Loucy (cell line): Measurements from ENCODE around the gene SHISAL1.

Experiments
- H2AFZ ChIP-seq: fragments of 200-600 bp; sonication (generic); 2 replicates; pipeline ENCODE4 v1.6.0; 2016; ENCODE audit warnings: antibody characterized with exemption, mild to moderate bottlenecking, low read length, moderate library complexity
- H3F3A ChIP-seq: fragments of 200-600 bp; 2 replicates; pipeline ENCODE4 v1.6.0; 2016; ENCODE audit warnings: antibody characterized with exemption, low read depth, mild to moderate bottlenecking
- H3K27me3 ChIP-seq: fragments of 200-600 bp; sonication (generic); 2 replicates; pipeline ENCODE4 v1.6.1; 2014; ENCODE audit warnings: low read length, mild to moderate bottlenecking; ENCODE audit not compliant: insufficient read depth, poor library complexity, severe bottlenecking
- H3K36me3 ChIP-seq: fragments of 200-600 bp; sonication (generic); 2 replicates; pipeline ENCODE4 v1.6.1; 2016; ENCODE audit warnings: low read length; ENCODE audit not compliant: insufficient read depth
- H3K4me1 ChIP-seq: fragments of 200-600 bp; sonication (generic); 2 replicates; pipeline ENCODE4 v1.5.1; 2014; ENCODE audit warnings: low read length, mild to moderate bottlenecking; ENCODE audit not compliant: insufficient read depth, poor library complexity, severe bottlenecking
- H3K4me2 ChIP-seq: fragments of 200-600 bp; sonication (generic); 2 replicates; pipeline ENCODE4 v1.6.0; 2014; ENCODE audit warnings: antibody characterized with exemption, low read length, low read depth, mild to moderate bottlenecking; ENCODE audit not compliant: poor library complexity, severe bottlenecking
- H3K4me3 ChIP-seq: fragments of 200-600 bp; sonication (generic); 2 replicates; pipeline ENCODE4 v1.5.1; 2014; ENCODE audit warnings: low read length, mild to moderate bottlenecking, mixed read lengths; ENCODE audit not compliant: poor library complexity, severe bottlenecking
- H3K79me2 ChIP-seq: fragments of 200-600 bp; sonication (generic); 2 replicates; pipeline ENCODE4 v1.6.1; 2014; ENCODE audit warnings: low read length; ENCODE audit not compliant: insufficient read depth
- H3K9ac ChIP-seq: fragments of 200-600 bp; sonication (generic); 2 replicates; pipeline ENCODE4 v1.6.0; 2014; ENCODE audit warnings: mild to moderate bottlenecking, low read depth, low read length, moderate library complexity; ENCODE audit not compliant: poor library complexity, severe bottlenecking
- H3K9me2 ChIP-seq: fragments of 200-600 bp; sonication (generic); replicated peaks from 2 replicates; pipeline ENCODE4 v1.6.1; 2016; ENCODE audit warnings: low read depth, low read length, mixed read lengths
- H3K9me3 ChIP-seq: fragments of 200-600 bp; sonication (generic); 2 replicates; pipeline ENCODE4 v1.6.1; 2014; ENCODE audit warnings: mild to moderate bottlenecking, antibody characterized with exemption, low read length, low read depth; ENCODE audit not compliant: insufficient read depth
- H4K20me1 ChIP-seq: fragments of 200-600 bp; sonication (generic); 2 replicates; pipeline ENCODE4 v1.6.0; 2014; ENCODE audit warnings: antibody characterized with exemption, low read length, mild to moderate bottlenecking; ENCODE audit not compliant: insufficient read depth, poor library complexity, severe bottlenecking
- CTCF ChIP-seq: fragments of 200-600 bp; sonication (generic); conservative IDR thresholded peaks from 2 replicates; pipeline ENCODE4 v1.5.1; 2014; ENCODE audit warnings: mild to moderate bottlenecking, antibody characterized with exemption, low read length
- EZH2phosphoT487 ChIP-seq: fragments of 200-600 bp; IDR thresholded peaks from 2 replicates; pipeline ENCODE4 v1.6.1; 2018; ENCODE audit warnings: antibody characterized with exemption, mild to moderate bottlenecking, moderate library complexity, borderline replicate concordance

The SHISAL1 gene

GRCh38 chr22:44338177-44338810 is 25.5 kb upstream of the SHISAL1 start:
- no peaks in the 10 kb centered on the region for H3K79me2 ChIP-seq
- H3K4me3 ChIP-seq, result no peak overlapping the region
- TF ChIP-seq EZH2phosphoT487 (no peak), CTCF (no peak)
- H4K20me1 ChIP-seq, result no peaks in the 10 kb centered on the region
- H2AFZ ChIP-seq, result no peak overlapping the region
- no peaks in the 10 kb centered on the region for H3K36me3 ChIP-seq
- H3F3A ChIP-seq, result no peaks in the 10 kb centered on the region
- H3K9me3 ChIP-seq, result no peaks in the 10 kb centered on the region
- no peaks in the 10 kb centered on the region for H3K27me3 ChIP-seq
- no peaks in the 10 kb centered on the region for H3K4me1 ChIP-seq
- no peak overlapping the region for H3K4me2 ChIP-seq
- H3K9me2 ChIP-seq, result no peaks in the 10 kb centered on the region
- H3K9ac ChIP-seq, result no peak overlapping the region

GRCh38 chr22:44337678-44338004 is 24.9 kb upstream of the SHISAL1 start:
- no peaks in the 10 kb centered on the region for H3K9me2 ChIP-seq
- no peaks in the 10 kb centered on the region for H3K79me2 ChIP-seq
- H3K36me3 ChIP-seq, result no peaks in the 10 kb centered on the region
- no peaks in the 10 kb centered on the region for H3F3A ChIP-seq
- no peak overlapping the region for H3K4me3 ChIP-seq
- no peaks in the 10 kb centered on the region for H4K20me1 ChIP-seq
- TF ChIP-seq EZH2phosphoT487 (no peak), CTCF (no peak)
- H3K9ac ChIP-seq, result no peak overlapping the region
- no peaks in the 10 kb centered on the region for H3K4me1 ChIP-seq
- no peak overlapping the region for H2AFZ ChIP-seq
- H3K27me3 ChIP-seq, result no peaks in the 10 kb centered on the region
- H3K4me2 ChIP-seq, result no peak overlapping the region
- no peaks in the 10 kb centered on the region for H3K9me3 ChIP-seq

- H3K4me1 ChIP-seq, result no peaks in the 10 kb centered on the region
- no peaks in the 10 kb centered on the region for H3K27me3 ChIP-seq
- H3K9ac ChIP-seq, result no peak overlapping the region
- H3F3A ChIP-seq, result no peaks in the 10 kb centered on the region
- no peak overlapping the region for H2AFZ ChIP-seq
- H3K4me3 ChIP-seq, result no peak overlapping the region
- H3K9me3 ChIP-seq, result no peaks in the 10 kb centered on the region
- no peaks in the 10 kb centered on the region for H3K36me3 ChIP-seq
- TF ChIP-seq CTCF (no peak), EZH2phosphoT487 (no peak)
- no peaks in the 10 kb centered on the region for H3K79me2 ChIP-seq
- H3K4me2 ChIP-seq, result no peak overlapping the region
- H4K20me1 ChIP-seq, result no peaks in the 10 kb centered on the region
- no peaks in the 10 kb centered on the region for H3K9me2 ChIP-seq
Measured at GRCh38 chr22:44336962-44337677, 24.4 kb upstream of the SHISAL1 start.
